GM18499 (cell line): Measurements from ENCODE around the gene MED8.
"Not testable (repeated sequence)": the region's sequence is repeated elsewhere in the genome, so short reads cannot be mapped to it uniquely, and the experiment has no call there.

ENCODE experiments used
- ATAC-seq: cut with Tn5 transposase; IDR thresholded peaks from one replicate; pipeline ENCODE4 v1.9.1; 2021; ENCODE audit warnings: moderate number of reproducible peaks; ENCODE audit not compliant: insufficient read depth, unreplicated experiment

The MED8 gene

GRCh38 chr1:43387976-43388599 lies 1.5 kb downstream of the MED8 start:
- ATAC-seq, result no peak

- ATAC-seq, result no peak
Measured at GRCh38 chr1:43386676-43387075, 2.9 kb downstream of the MED8 start.

DNA sequence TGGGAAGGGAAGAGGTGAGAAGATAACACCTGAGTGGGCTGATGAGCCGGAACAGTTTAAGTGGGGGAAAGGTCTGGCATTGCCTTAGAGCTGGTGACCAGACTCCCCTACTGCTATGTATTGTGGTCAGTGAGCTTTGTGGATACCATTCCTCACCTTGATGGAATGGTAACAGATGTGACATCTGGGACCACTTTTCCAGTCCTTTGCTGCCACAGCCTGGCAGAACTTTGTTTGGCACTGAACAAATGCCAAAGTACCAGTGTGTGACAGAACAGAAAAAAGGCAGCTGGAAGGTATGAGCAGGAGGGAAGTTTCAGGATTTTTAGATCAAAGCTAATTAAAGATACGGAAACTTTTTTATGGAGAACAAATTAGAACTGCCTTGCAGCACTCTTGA lies 6.2 kb downstream of the MED8 start:
- no peak for ATAC-seq

- no peak for ATAC-seq
Measured at GRCh38 chr1:43382027-43382779, 7.4 kb downstream of the MED8 start.

DNA sequence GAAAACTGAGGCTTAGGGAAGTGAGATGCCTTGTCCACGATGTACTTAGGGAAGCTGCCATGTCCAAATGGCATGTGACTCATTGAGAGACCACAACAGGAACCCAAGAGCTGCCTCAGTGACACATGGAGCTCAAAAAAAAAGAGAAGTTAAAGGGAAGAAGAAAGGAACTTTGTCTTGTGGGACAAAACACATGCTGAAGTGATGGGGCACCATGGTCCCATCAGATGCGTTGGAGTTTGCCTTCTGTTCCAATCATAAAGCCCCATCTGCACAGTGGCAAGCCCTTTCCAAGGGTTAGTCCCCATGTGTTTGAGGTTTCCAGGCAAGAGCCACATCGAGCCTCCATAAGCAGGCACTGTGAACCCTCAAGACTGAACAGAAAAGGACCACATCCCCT lies 8.0 kb downstream of the MED8 start:
- ATAC-seq, result no peak

DNA sequence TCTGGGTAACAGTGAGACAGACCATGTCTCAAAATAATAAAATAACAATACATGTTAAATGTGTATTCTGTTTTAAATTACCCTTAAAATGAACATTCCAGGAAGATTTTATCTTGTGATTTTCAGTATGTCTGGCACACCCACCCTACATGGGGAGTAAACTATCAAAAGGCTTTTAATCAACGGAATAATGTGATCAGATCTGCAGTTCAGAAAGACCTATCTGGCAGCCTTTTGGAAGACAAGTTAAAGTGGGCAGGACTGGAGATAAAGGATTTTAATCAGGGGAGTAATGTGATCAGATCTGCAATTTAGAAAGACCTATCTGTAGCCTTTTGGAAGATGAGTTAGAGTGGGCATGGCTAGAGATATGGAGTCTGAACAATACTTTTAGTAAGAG lies 10.1 kb downstream of the MED8 start:
- ATAC-seq, result no peak

DNA sequence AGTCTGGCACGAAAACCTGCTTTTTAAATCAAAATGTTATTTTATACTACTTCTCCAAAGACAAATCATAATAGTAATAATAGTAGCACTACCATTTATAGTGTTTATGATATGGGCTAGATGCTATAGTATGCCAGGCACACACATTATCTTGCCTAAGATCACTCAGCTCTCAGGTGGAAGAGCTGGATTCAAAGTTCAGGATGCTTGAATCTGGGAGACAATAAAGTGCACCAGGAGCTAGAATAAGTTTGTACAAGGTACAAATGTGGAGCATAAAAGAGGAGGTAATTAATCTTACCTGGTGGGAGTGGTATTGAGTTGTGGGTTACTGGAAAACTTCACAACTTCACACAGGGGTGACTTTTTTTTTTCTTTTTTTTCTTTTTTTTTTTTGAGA lies 11.8 kb downstream of the MED8 start:
- ATAC-seq, result no peak

- ATAC-seq, result no peak
Measured at GRCh38 chr1:43376723-43377235, 12.8 kb downstream of the MED8 start.

GRCh38 chr1:43373066-43373940 lies 16.3 kb downstream of the MED8 start:
- no peak for ATAC-seq

DNA sequence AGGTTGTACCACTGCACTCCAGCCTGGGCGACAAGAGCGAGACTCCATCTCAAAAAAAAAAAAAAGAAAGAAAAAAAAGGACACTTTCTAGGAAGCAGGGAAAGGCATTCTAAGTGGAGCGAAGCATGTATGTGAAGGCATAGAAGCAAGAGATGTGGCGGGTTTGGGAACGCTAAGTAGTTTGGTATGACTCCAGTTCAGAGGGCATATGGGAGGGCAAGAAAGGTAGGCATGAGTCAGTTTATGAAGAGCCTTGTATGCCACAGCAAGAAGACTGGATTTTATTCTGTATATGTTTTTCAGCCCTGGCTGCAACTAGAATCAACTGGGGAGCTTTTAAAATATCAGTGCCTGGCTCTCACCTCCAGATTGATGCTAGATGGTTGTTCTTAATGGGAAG lies 17.4 kb downstream of the MED8 start:
- no peak for ATAC-seq

GRCh38 chr1:43370564-43370963 lies 19.0 kb downstream of the MED8 start:
- no peak for ATAC-seq

GRCh38 chr1:43369779-43370178 lies 19.8 kb downstream of the MED8 start:
- ATAC-seq, result not testable (repeated sequence)

DNA sequence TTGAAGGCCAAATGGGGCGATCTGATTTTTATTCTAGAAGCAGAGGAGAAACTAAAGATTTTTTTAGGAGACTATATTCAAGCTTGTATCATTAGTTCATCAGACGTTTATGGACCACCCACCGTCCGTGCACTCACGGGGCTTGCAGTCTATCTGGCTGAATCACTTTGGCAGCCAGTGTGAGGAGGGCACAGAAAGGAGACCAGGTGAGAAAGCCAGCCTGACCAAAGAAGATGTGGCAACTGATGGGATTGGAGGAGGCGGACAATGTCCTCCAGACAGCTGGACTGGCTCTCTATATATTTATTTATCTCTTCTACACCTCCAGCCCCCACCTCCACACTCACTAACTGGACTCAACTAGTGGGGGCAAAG lies 21.0 kb downstream of the MED8 start:
- ATAC-seq, result no peak

- ATAC-seq, result peak; percentile 35
Measured at GRCh38 chr1:43367904-43368645, 21.5 kb downstream of the MED8 start, which contains the start of gene ELOVL1. ELOVL1 (minus strand) TSS chr1:43368011; CDS start chr1:43365609, 2,402 bp downstream.

GRCh38 chr1:43367026-43367903 lies 22.3 kb downstream of the MED8 start:
- no peak for ATAC-seq

GRCh38 chr1:43366601-43367025 lies 23.0 kb downstream of the MED8 start:
- ATAC-seq, result no peak

GRCh38 chr1:43366179-43366578 lies 23.4 kb downstream of the MED8 start:
- no peak for ATAC-seq

DNA sequence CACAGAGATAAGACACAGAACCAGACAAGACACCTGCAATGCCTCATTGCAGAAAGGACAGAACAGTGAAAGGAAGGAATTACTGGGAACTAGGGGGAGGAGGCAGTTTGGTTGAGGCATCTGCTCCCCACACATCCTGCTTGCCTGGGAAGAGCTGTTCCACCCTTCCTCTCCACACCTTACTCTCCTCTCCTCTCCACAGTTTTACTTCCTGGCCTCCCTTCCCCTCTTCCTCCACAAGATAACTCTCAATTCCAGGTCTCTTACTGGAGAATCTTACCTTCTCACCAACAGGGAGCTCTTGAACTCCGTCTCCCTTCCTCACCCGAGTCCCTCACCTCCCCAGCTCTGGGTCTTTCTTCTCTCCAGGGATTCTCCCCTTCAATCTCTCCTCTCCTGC lies 23.9 kb downstream of the MED8 start:
- ATAC-seq, result no peak

DNA sequence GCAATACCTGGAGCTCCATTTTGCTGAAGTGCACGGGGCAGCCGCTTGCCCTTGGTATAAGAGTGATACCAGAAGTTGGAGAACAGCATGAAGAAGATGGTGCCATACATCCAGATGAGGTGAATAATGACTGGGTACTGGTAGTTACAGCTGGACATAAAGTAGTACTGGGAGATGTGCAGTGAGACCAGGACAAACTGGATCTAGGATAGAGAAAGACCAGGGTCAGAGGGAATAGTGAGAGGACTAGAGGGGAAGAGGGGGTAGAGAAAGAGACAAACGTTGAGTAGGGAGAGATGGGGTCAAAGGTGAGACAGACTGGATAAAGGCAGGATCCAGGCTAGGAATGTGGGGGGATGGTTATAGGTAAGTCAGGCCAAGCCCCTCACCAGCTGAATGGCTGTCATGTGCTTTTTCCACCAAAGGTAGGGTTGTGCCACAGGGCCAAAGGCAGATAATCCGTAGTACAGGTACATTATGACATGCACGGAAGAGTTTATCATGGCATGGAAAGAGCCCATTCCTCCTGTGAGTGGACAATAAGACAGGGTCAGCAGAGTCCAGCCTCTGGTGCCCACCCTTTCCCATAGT lies 25.6 kb downstream of the MED8 start:
- ATAC-seq, result no peak
